22Rv1 (cell line): Measurements from ENCODE around the gene KRT75.
A peak's percentile ranks its signal among the peaks of the same experiment; 100 is the strongest.

Experiments used
- H3K27ac ChIP-seq: fragments of 450-650 bp; 2 replicates; pipeline ENCODE4 v1.5.1; 2017
- CTCF ChIP-seq: fragments of 450-650 bp; IDR thresholded peaks from 2 replicates; pipeline ENCODE4 v1.5.1; 2017; ENCODE audit warnings: mild to moderate bottlenecking
- ZFX ChIP-seq: fragments of 450-650 bp; IDR thresholded peaks from 2 replicates; pipeline ENCODE4 v1.6.1; 2017; ENCODE audit warnings: antibody characterized with exemption, borderline replicate concordance

KRT75 gene

GRCh38 chr12:52400906-52401305 lies 33.3 kb downstream of the KRT75 start:
- H3K27ac ChIP-seq, result no peak overlapping the region
- no peak for TF ChIP-seq ZFX

GRCh38 chr12:52399756-52400155 lies 34.4 kb downstream of the KRT75 start:
- TF ChIP-seq ZFX (no peak), CTCF (no peak)
- H3K27ac ChIP-seq, result no peak overlapping the region

DNA sequence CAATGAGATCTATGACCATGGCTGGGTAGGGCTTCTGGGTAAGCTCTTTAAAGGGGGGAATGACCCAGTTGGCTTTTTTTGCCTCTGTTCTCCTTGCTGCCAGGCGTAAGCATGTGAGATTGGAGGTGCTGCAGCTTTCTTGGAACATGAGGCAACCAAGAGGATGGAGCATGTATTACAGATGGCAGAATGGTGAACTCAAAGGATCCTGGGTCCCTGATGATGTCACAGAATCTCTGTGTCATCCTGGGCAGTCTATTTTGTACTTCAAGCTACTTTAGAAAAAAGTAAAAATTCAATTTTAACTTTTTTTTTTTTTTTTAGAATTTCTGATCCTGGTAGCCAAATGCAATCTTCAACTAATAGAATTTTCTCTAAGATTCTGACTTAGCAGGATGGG lies 36.0 kb downstream of the KRT75 start:
- no peak overlapping the region for H3K27ac ChIP-seq
- TF ChIP-seq CTCF (no peak), ZFX (no peak)

DNA sequence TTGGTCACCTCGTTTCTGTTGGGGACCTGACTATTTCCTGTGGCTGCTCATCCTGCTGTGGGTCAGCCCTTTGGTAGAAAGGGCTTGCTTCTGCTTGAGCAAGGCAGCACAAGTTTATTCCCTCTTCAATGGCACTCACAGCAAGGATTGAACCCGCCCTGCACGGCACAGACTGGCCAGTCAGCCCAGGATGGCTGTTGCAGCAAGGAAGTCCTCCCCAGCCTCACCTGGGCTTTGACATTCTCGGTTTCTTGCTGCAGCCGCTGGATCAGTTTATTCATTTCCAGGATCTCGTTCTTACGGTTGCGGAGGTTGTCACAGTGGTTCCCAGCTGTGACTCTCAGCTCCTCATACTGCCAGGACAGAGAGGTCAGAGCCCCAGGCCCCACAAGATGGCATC lies 37.5 kb downstream of the KRT75 start:
- TF ChIP-seq CTCF (no peak), ZFX (no peak)
- no peak overlapping the region for H3K27ac ChIP-seq

- H3K27ac ChIP-seq, result no peak overlapping the region
- TF ChIP-seq CTCF, result peak; percentile 79
- TF ChIP-seq ZFX, result no peak
Measured at GRCh38 chr12:52395761-52396434, 38.3 kb downstream of the KRT75 start.

DNA sequence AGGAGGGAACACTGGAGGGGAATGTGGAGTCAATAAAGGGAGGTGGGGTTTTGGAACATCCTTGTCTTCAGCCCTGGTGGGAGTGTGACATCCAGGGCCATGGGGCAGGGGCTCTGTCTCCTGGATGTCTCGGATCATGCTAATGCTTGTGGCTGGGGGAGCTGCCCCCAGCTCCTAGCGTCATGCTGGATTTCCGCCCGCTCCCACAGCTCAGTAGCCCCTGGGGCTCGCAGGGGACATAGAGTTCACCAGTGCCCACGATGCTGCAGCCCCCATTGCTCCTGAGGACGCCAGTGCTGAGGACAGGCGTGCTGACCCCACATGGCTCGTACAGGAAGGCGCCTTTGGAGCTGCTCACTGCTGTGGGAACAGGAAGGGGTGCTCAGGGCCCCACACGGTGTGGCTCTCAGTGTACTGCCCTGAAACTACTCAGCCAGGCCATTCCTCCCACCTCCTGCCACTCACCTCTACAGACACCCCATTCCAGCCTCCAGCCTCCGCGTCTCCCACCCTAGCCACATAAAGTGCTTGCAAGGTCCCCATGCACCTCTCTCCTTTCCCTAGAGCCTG lies 39.2 kb downstream of the KRT75 start:
- H3K27ac ChIP-seq, result no peak overlapping the region
- TF ChIP-seq ZFX (no peak), CTCF (no peak)

- TF ChIP-seq CTCF, result no peak
- no peak for TF ChIP-seq ZFX
Measured at GRCh38 chr12:52392465-52393007, 41.6 kb downstream of the KRT75 start.

More at GRCh38 chr12:52392465-52393007, 41.6 kb downstream of the KRT75 start:
- no peak overlapping the region for H3K27ac ChIP-seq
